ENCODE measurements around the gene SLC7A9.
"Not testable (repeated sequence)": the region's sequence is repeated elsewhere in the genome, so short reads cannot be mapped to it uniquely, and the experiment has no call there.

The SLC7A9 gene

GRCh38 chr19:32852216-32852615, 17.4 kb downstream of the SLC7A9 start:
- Histone ChIP-seq H3K4me3 (ENCODE audit: low read depth, low read length) (no peak overlapping the region), H3K27me3 (ENCODE audit: control insufficient read depth, insufficient read depth, low read length) (no peaks in the 10 kb centered on the region), H3K4me1 (no peaks in the 10 kb centered on the region), H3K79me2 (no peaks in the 10 kb centered on the region), H3K4me2 (ENCODE audit: low read length) (no peak overlapping the region), H2AFZ (no peak overlapping the region), H3K9me3 (ENCODE audit: control insufficient read depth, low read length) (no peaks in the 10 kb centered on the region), H3K27ac (no peak overlapping the region), H3K36me3 (ENCODE audit: control insufficient read depth, insufficient read depth, low read length) (no peaks in the 10 kb centered on the region), H3K9ac (no peak overlapping the region)
- TF ChIP-seq CTCF (IDR thresholded peaks at IDR 0.05) = no peak

GRCh38 chr19:32848035-32848434, 21.5 kb downstream of the SLC7A9 start:
- H2AFZ ChIP-seq; H3K9ac ChIP-seq; H3K9me3 ChIP-seq (ENCODE audit: control insufficient read depth, low read length); H3K79me2 ChIP-seq; H3K4me1 ChIP-seq; H3K36me3 ChIP-seq (ENCODE audit: control insufficient read depth, insufficient read depth, low read length); H3K27me3 ChIP-seq (ENCODE audit: control insufficient read depth, insufficient read depth, low read length); H3K4me3 ChIP-seq (ENCODE audit: low read depth, low read length); H3K4me2 ChIP-seq (ENCODE audit: low read length); H3K27ac ChIP-seq: not testable (repeated sequence)

GRCh38 chr19:32843716-32844245, 25.8 kb downstream of the SLC7A9 start:
- Histone ChIP-seq H3K9ac (no peak overlapping the region), H3K9me3 (ENCODE audit: control insufficient read depth, low read length) (no peaks in the 10 kb centered on the region), H3K4me3 (ENCODE audit: low read depth, low read length) (no peak overlapping the region), H3K27me3 (ENCODE audit: control insufficient read depth, insufficient read depth, low read length) (no peaks in the 10 kb centered on the region), H3K36me3 (ENCODE audit: control insufficient read depth, insufficient read depth, low read length) (no peaks in the 10 kb centered on the region), H3K79me2 (no peaks in the 10 kb centered on the region), H2AFZ (no peak overlapping the region), H3K4me1 (no peaks in the 10 kb centered on the region), H3K27ac (no peak overlapping the region), H3K4me2 (ENCODE audit: low read length) (no peak overlapping the region)
- no peak for TF ChIP-seq CTCF (IDR thresholded peaks at IDR 0.05)

- no peak for TF ChIP-seq CTCF (IDR thresholded peaks at IDR 0.05)
- no peak overlapping the region for H3K9ac ChIP-seq
- H3K4me2 ChIP-seq (ENCODE audit: low read length) = no peak overlapping the region
- no peak overlapping the region for H2AFZ ChIP-seq
- no peaks in the 10 kb centered on the region for H3K79me2 ChIP-seq
- no peaks in the 10 kb centered on the region for H3K36me3 ChIP-seq (ENCODE audit: control insufficient read depth, insufficient read depth, low read length)
- no peak overlapping the region for H3K4me3 ChIP-seq (ENCODE audit: low read depth, low read length)
- H3K27me3 ChIP-seq (ENCODE audit: control insufficient read depth, insufficient read depth, low read length) = no peaks in the 10 kb centered on the region
- no peak overlapping the region for H3K27ac ChIP-seq
- no peaks in the 10 kb centered on the region for H3K4me1 ChIP-seq
- H3K9me3 ChIP-seq (ENCODE audit: control insufficient read depth, low read length) = no peaks in the 10 kb centered on the region
These were observed 27.5 kb downstream of the SLC7A9 start for GRCh38 chr19:32842061-32842460.

- H3K27me3 ChIP-seq (ENCODE audit: control insufficient read depth, insufficient read depth, low read length) = no peaks in the 10 kb centered on the region
- TF ChIP-seq CTCF (IDR thresholded peaks at IDR 0.05) = no peak
- no peaks in the 10 kb centered on the region for H3K4me1 ChIP-seq
- H3K4me3 ChIP-seq (ENCODE audit: low read depth, low read length) = no peak overlapping the region
- no peak overlapping the region for H3K4me2 ChIP-seq (ENCODE audit: low read length)
- H3K79me2 ChIP-seq = no peaks in the 10 kb centered on the region
- H2AFZ ChIP-seq = no peak overlapping the region
- H3K9ac ChIP-seq = no peak overlapping the region
- H3K36me3 ChIP-seq (ENCODE audit: control insufficient read depth, insufficient read depth, low read length) = no peaks in the 10 kb centered on the region
- no peak overlapping the region for H3K27ac ChIP-seq
- no peaks in the 10 kb centered on the region for H3K9me3 ChIP-seq (ENCODE audit: control insufficient read depth, low read length)
These were observed 32.0 kb downstream of the SLC7A9 start for GRCh38 chr19:32837531-32837930.

- not testable (repeated sequence) for H3K4me1 ChIP-seq; H3K4me2 ChIP-seq (ENCODE audit: low read length); H3K27ac ChIP-seq; H3K9ac ChIP-seq; H3K27me3 ChIP-seq (ENCODE audit: control insufficient read depth, insufficient read depth, low read length); H3K4me3 ChIP-seq (ENCODE audit: low read depth, low read length); H3K9me3 ChIP-seq (ENCODE audit: control insufficient read depth, low read length); H3K79me2 ChIP-seq; H3K36me3 ChIP-seq (ENCODE audit: control insufficient read depth, insufficient read depth, low read length); H2AFZ ChIP-seq
These were observed 36.2 kb downstream of the SLC7A9 start for GRCh38 chr19:32833388-32833787.

GRCh38 chr19:32832825-32833224, 36.7 kb downstream of the SLC7A9 start:
- H3K9me3 ChIP-seq (ENCODE audit: control insufficient read depth, low read length); H3K27ac ChIP-seq; H3K79me2 ChIP-seq; H3K27me3 ChIP-seq (ENCODE audit: control insufficient read depth, insufficient read depth, low read length); H3K9ac ChIP-seq; H2AFZ ChIP-seq; H3K36me3 ChIP-seq (ENCODE audit: control insufficient read depth, insufficient read depth, low read length); H3K4me2 ChIP-seq (ENCODE audit: low read length); H3K4me1 ChIP-seq; H3K4me3 ChIP-seq (ENCODE audit: low read depth, low read length): not testable (repeated sequence)

GRCh38 chr19:32832094-32832493, 37.5 kb downstream of the SLC7A9 start:
- not testable (repeated sequence) for H3K27ac ChIP-seq; H3K4me2 ChIP-seq (ENCODE audit: low read length); H3K4me1 ChIP-seq; H3K9ac ChIP-seq; H3K36me3 ChIP-seq (ENCODE audit: control insufficient read depth, insufficient read depth, low read length); H2AFZ ChIP-seq; H3K9me3 ChIP-seq (ENCODE audit: control insufficient read depth, low read length); H3K4me3 ChIP-seq (ENCODE audit: low read depth, low read length); H3K79me2 ChIP-seq; H3K27me3 ChIP-seq (ENCODE audit: control insufficient read depth, insufficient read depth, low read length)
